Thyroid gland (tissue), 4 donors: Measurements from ENCODE around the gene KDELR3.

Experiments used
- POLR2A ChIP-seq, 2 donors: fragments of 450-650 bp; IDR thresholded peaks; one replicate each; pipeline ENCODE4 v1.6.1; 2017; ENCODE audit warnings: antibody characterized with exemption in 2 of 2, mild to moderate bottlenecking in 2 of 2, moderate library complexity in 1 of 2
- TF ChIP-seq, protein P1 (sequence below), 6 experiments: fragments of 200-600 bp in 3 of 6; fragments of 450-650 bp in 3 of 6; sonication (generic) in 3 of 6; IDR thresholded peaks; one replicate each; pipeline ENCODE4 v1.5.1; 2016 to 2019; ENCODE audit warnings: antibody characterized with exemption in 6 of 6, mild to moderate bottlenecking in 2 of 6, inconsistent platforms in 1 of 6, moderate library complexity in 1 of 6

DNA sequence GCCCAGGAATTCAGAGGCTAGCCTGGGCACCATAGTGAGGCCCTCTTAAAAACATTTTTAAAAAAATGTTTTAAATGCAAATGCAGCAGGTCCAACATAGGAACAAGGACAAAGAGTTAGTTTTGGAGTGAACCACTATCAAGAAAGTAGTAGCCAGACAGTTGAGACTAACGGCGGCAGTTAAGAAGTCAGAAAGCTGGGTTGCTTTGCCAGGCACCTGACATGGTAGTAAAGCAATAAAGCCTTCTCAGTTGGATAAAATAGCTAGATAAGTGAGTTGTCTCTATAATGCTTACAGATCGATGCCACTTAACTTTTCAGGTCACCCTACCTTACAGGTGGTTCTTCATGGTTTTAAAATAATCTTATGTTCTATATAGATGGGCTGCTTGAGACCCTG is 55.1 kb downstream of the KDELR3 start:
- TF ChIP-seq, protein P1, sequence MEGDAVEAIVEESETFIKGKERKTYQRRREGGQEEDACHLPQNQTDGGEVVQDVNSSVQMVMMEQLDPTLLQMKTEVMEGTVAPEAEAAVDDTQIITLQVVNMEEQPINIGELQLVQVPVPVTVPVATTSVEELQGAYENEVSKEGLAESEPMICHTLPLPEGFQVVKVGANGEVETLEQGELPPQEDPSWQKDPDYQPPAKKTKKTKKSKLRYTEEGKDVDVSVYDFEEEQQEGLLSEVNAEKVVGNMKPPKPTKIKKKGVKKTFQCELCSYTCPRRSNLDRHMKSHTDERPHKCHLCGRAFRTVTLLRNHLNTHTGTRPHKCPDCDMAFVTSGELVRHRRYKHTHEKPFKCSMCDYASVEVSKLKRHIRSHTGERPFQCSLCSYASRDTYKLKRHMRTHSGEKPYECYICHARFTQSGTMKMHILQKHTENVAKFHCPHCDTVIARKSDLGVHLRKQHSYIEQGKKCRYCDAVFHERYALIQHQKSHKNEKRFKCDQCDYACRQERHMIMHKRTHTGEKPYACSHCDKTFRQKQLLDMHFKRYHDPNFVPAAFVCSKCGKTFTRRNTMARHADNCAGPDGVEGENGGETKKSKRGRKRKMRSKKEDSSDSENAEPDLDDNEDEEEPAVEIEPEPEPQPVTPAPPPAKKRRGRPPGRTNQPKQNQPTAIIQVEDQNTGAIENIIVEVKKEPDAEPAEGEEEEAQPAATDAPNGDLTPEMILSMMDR (IDR thresholded peaks at IDR 0.05) = no peak
- no peak for TF ChIP-seq POLR2A (IDR thresholded peaks at IDR 0.05)
